RPMI8226 (cell line): ENCODE results near the gene ADAM22.

ENCODE experiments used
- DNase-seq: peaks from one replicate; pipeline ENCODE4 v3.0.0-alpha.2; 2015

ADAM22 gene

GRCh38 chr7:88183051-88183450 lies 249.0 kb downstream of the ADAM22 start:
- DNase-seq, result no peak

DNA sequence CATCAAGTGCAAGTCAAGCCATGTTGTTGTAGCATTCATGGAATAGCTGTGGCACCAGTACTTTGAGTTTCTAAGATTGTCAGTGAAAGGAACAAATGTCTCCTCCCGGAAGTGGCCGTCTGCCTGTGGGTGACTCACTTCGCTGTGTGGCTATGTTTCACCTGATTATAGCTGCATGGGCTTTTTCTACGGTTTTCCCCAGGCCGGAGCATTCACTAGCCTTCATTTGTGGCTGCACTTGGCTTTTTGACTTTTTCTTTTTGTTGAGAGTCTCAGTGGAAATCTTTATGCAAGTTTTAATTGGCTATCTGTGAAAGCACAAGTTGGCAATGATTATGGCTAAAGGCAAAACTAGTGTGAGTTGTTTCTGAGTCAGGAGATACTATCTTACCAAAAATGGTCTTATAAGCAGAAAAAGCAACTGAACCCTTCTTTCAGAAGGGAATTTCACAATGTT lies 250.8 kb downstream of the ADAM22 start:
- no peak for DNase-seq

DNA sequence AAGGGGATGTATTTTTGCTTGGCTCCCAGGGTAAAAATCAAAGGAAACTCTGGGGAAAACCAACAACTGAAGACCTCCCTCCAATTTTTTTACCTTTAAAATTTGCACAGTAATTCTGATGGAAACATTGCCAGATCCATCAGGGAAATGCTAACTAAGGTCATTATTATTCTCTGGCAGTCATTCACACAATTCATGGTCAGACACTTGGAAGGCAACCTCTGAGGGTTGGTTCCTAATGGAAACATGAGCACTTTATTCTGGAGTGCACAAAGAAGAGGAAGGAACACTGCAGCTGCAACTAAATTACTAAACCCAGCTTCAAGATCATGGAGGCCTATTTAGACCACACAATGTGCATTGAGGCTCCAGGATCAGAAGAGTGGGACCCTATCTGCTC lies 251.6 kb downstream of the ADAM22 start:
- DNase-seq, result no peak

GRCh38 chr7:88191911-88192310 lies 257.9 kb downstream of the ADAM22 start:
- no peak for DNase-seq

DNA sequence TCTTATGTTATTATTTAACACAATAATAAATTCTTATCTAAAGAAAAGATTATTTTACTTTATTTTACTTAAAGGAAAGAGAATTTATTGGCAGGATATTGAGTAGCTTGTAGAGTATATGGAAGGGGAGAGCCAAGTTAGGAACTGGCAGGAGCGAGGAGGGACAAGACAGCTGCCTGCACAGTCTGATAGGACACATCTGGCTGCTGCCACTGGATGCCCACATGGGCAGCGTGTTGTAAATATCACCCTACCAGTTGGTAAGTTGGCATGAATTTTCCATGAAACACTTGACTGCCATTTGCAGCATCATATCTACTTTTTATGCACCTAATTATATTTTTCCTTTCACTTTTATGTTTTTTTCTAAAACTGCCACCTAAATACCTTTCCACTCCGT lies 266.2 kb downstream of the ADAM22 start:
- DNase-seq, result no peak

DNA sequence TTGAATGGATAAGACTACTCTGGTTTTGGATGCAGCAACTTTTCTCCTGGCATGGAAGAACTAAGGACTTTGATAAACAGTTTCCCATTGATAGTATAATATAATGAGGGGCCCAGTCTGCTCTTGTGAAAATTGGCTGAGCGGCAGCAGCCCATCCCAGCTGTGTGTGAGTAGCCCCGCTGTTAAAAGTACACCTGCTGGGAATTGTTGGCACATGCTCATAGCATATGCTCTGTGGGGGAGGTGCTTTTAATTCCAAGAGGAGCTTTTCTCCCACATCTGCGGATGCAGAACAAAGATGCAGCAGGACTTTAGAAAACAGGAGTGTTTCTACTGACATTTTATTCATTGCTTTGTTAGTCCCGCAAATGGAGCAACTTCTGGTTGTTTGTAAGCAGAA lies 266.7 kb downstream of the ADAM22 start:
- no peak for DNase-seq

DNA sequence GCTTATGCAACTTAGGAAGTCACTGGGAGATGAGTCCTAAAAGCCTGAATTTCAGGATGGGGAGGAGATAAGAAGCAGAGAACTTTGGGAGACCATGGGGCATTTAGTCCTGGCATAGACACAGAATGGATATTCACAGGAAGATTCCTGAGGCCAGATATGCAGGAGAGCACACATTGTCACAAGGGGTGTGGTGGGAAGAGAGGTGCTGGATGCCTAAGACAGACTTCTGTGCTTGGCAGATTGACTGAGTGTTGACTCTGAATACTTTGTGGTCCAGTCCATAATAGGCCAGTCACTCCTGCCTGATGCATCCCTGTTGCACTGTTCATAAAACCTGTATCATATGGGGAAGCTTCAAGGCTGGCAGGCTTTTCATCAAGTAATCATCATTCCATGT lies 267.3 kb downstream of the ADAM22 start:
- DNase-seq, result no peak

DNA sequence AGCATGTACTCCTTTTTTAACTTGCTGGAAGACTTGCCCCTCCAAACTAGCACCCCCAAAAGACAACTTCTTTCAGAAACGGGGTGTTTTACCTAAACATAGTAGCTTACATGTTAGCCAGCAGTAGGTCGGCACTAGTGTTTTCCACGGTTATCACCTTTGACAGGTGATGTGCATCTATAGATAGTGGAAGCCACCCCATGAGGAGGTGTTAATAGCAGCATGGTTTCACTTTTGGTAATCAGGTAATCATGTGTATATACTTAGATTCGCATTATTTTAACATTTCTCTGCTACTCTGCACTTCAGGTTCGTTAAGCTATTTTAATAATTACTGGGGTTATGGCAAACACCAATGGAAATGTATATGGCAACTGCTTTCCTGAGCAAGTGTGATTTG lies 268.2 kb downstream of the ADAM22 start:
- DNase-seq, result no peak

DNA sequence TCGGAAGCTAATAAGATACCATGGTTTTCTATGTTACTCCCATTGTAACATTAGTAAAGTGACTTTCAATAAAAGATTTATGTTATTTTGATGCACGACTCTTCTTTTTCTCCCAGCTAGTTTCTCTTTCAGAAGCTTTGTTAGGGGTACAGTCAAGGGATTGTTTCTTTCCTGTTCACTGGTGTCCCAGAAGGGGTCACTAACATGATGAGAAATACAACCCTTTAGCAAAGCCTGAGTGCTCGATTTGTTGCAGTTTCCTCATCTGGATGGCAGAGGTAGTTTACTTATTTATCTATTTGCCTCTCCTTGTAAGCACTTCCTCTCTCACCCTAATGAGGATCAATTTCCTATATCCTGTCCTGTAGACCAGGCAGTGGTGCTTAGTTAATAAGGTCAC lies 268.7 kb downstream of the ADAM22 start:
- DNase-seq, result no peak

- DNase-seq, result no peak
Measured at GRCh38 chr7:88203401-88203800, 269.4 kb downstream of the ADAM22 start.

DNA sequence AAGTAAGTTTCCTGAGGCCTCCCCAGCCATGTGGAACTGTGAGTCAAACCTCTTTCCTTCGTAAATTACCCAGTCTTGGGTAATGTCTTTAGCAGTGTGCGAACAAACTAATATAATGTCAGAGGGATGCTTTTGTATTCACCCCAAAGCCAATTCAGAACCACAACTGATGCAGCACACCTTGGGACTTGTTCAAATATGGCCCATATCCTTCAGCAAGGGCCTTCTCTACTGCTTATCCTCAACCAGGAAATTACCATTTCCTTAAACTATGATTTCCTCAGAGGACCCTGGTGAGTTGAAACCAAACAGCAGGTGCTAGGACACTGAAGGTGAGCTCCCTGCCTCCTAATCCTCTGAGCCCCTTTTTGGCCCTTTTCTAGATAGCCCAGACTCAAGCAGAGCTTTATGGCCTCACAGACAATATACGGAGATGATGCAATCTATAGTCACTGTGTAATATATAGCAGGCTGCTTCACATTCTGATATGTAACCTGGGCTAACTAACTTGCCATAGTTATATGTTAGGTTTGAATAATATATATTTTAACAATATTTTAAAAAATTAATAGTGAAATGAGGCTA lies 270.6 kb downstream of the ADAM22 start:
- no peak for DNase-seq

- no peak for DNase-seq
Measured at GRCh38 chr7:88205179-88205578, 271.1 kb downstream of the ADAM22 start.

GRCh38 chr7:88206254-88206653 lies 272.2 kb downstream of the ADAM22 start:
- no peak for DNase-seq

DNA sequence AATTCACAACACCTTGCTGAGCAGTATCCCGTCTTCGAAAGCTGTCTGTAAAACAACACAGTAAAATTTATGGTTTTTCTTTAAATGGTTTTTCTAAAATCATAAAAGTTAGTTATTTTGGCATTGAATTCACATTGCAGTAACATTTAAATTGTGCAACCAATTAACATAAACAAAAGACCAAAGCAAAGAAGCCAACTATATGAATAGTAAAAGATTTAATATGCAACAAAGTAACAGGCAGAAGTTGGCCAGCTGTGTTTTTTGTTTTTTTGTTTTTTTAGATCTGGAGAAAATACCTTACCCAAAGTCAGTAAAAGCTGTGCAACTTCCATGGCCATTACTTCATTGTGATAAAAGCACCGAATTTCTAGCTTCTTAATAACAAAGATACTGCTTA lies 274.5 kb downstream of the ADAM22 start:
- DNase-seq, result no peak

DNA sequence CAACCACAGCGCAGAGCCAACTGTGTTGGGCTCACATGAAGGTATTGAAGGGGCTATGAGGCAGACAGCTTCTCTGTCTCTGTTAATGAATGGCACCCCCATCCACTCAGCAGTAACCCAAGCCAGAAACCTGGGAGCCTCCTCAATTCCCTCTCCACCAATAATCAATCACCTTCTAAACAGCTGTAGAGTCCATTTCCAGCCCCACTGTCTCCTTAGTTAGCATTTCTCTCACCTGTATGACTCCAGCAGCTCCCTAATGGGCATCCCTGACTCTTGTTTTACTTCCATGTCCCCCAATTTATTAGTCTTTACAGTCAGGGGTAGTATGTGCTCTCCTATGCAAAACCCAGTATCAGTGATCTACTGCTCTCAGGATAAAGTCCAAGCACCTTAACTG lies 278.9 kb downstream of the ADAM22 start:
- no peak for DNase-seq

- no peak for DNase-seq
Measured at GRCh38 chr7:88214456-88214855, 280.4 kb downstream of the ADAM22 start.

DNA sequence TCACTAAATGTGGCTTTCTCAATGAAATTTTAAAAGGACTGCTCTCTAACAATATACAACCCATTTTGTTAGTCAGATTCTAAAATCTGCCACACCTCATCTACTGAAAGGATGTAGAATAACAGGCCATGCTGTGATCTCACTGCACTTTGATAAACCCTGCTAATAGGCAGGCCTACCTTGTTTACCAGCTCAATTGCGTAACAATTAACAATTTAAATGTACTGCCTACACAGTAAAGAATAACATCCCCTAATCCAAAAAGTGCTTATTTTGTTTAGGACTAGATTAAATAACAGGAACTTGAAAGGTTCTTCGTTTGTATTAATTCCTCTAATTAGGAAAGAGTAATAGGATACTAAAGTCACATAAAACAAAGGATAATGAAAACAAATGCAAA lies 281.2 kb downstream of the ADAM22 start:
- DNase-seq, result no peak

- DNase-seq, result no peak
Measured at GRCh38 chr7:88216276-88216675, 282.2 kb downstream of the ADAM22 start.

DNA sequence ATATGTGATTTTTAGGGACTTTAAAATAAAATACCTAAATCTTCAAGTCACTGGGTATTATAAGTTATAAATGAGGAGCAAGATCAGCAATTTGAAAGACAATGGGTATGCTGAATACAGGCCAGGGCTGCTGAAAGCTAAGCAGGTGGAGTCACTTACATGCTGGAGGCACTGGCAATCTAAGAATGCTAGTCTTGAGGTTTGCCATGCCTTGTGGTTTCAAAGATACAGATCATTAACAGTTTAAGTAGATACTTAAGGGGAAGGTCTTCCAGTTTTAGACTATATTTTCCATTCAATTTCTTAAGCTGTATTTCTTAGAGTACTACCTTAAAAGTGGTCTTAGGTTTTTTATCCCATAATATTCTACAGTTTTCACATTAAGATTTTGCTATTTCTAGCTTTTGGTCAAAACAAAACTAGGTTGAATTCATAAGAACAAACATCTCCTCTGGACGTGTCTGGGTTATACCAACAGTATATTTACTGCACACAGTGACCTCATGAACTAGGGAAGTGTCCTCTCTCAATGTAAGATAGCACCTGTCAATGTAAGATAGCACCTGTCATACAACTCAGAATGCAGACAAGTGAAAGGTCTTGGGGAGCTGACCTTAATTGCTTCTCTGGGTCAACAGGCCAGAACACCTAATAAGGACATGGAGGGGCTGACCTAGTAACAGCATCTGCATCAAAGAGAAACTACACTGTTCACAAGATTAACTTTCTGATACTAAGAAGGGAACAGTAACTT lies 283.8 kb downstream of the ADAM22 start:
- DNase-seq, result peak; percentile 69

DNA sequence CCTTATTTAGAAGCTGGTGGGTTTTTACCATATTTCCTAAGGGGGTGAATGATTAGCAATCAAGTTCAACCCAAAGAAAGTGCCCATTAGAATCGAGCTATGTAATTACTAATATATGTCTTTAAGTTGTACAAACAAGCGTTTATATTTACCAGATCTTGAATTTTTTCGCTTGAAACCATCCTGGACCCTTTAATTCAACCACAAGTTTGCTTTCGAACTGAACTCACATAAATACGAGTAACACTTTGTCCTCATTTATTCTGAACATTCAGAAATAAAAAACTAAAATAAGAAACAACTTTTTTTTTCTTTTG lies 284.3 kb downstream of the ADAM22 start:
- no peak for DNase-seq

- DNase-seq, result peak; percentile 79
Measured at GRCh38 chr7:88218836-88219605, 285.0 kb downstream of the ADAM22 start.

DNA sequence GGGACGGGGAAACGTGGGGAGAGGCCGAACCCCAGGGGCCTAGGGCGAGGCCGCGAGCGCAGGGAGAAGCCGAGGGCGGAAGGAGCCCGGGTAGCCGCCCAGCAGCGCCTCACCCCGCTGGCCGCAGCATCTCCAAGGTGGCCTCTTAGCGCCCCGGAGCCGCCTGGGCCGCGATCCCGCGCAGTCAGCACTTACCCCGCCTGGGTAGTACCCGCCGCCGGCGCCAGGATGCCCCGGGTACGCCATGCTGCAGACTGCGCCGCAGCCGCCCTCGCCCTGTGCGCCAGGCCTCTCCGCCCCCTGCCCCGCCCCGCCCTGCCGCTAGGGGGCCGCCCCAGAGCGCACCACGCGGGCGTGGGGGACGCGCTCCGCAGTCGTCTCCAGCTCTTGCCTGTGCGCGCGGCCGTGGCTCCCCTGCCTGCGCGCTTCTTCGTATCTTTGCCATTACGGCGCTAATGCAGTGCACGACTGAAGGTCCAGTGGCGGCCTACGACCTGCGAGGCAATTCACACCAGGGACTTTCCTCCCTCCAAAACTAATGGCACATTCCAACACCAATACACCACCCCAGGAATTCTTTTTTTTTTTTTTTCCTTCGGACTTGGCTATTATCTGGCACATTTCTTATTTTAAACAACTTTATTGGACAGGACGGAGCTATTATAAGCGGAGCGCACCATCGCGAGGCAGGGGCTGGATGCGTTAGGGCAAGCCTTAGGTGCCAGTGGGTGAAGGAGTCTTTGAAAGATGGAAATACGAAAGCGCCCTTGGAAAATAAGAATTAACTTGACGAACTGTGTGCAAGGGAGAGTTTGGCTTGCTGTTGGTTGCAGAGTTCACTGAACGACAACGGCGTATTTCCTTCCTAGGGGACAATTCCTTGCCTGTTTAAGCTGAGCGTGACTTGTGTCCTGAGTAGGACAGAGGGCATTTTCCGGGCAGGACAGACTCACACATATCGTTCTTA lies 286.0 kb downstream of the ADAM22 start, which contains the start of gene SRI:
TSS of gene SRI (minus strand) at position 258 of the 967 bp plus-strand sequence. CDS start at position 246, 12 bp downstream.
- peak; percentile 97 for DNase-seq

- no peak for DNase-seq
Measured at GRCh38 chr7:88223265-88223664, 289.2 kb downstream of the ADAM22 start.
